ENCODE measurements around the gene RXFP3.

GRCh38 chr5:33927685-33928084 lies 8.5 kb upstream of the RXFP3 start:
- no peak for TF ChIP-seq CTCF (IDR thresholded peaks at IDR 0.05; ENCODE audit: insufficient read depth, low read depth, low read length)
- TF ChIP-seq EZH2 (IDR thresholded peaks at IDR 0.05; ENCODE audit: insufficient read depth, low read length), result no peak

All from astrocyte (in vitro differentiated cells and primary cell).